HUES6 (cell line): ENCODE data around the gene ARL14EPL.
"Not testable (repeated sequence)": the region's sequence is repeated elsewhere in the genome, so short reads cannot be mapped to it uniquely, and the experiment has no call there.

ENCODE experiments used
- H3K27ac ChIP-seq: 2 replicates; pipeline ENCODE4 v1.7.0; 2013; ENCODE audit warnings: low read depth, mild to moderate bottlenecking, low read length, inconsistent platforms
- H3K27me3 ChIP-seq: 2 replicates; pipeline ENCODE4 v1.6.1; 2013; ENCODE audit warnings: low read length; ENCODE audit not compliant: control insufficient read depth, insufficient read depth
- H3K36me3 ChIP-seq: 2 replicates; pipeline ENCODE4 v1.6.1; 2013; ENCODE audit warnings: low read length; ENCODE audit not compliant: control insufficient read depth, insufficient read depth
- H3K4me1 ChIP-seq: 2 replicates; pipeline ENCODE4 v1.6.1; 2013; ENCODE audit warnings: low read length; ENCODE audit not compliant: control insufficient read depth, insufficient read depth
- H3K4me3 ChIP-seq: 2 replicates; pipeline ENCODE4 v1.5.1; 2013; ENCODE audit warnings: low read depth, low read length
- H3K9ac ChIP-seq: one replicate; pipeline ENCODE4 v1.6.1; 2013; ENCODE audit warnings: mild to moderate bottlenecking, low read length
- H3K9me3 ChIP-seq: 2 replicates; pipeline ENCODE4 v1.6.1; 2013; ENCODE audit warnings: low read depth, low read length; ENCODE audit not compliant: control insufficient read depth, insufficient read depth

The ARL14EPL gene

GRCh38 chr5:116084871-116085715, 52.8 kb downstream of the ARL14EPL start, which contains the start of gene COMMD10:
Gene COMMD10, plus strand, starts transcription at chr5:116085025.
- Histone ChIP-seq H3K36me3 (0 out of 2 replicates have a peak, but pooled peaks cover 3% of the 10 kb centered on the region), H3K9ac (peak within 1 kb of the TSS; percentile 61), H3K27ac (peak within 1 kb of the TSS; percentile 36; the same call in 1 of the 2 replicates), H3K4me1 (peaks cover 7% of the 10 kb centered on the region), H3K4me3 (peak within 1 kb of the TSS; percentile 64), H3K27me3 (no peaks in the 10 kb centered on the region), H3K9me3 (no peaks in the 10 kb centered on the region)

- H3K4me3 ChIP-seq = peak overlapping the region; percentile 64; the same call in 1 of the 2 replicates
- not testable (repeated sequence) for H3K9ac ChIP-seq, H3K27me3 ChIP-seq, H3K9me3 ChIP-seq, H3K36me3 ChIP-seq, H3K27ac ChIP-seq, H3K4me1 ChIP-seq
These were observed 54.0 kb downstream of the ARL14EPL start for GRCh38 chr5:116086309-116086708.

- no peaks in the 10 kb centered on the region for H3K9me3 ChIP-seq
These were observed 55.8 kb downstream of the ARL14EPL start for GRCh38 chr5:116088062-116088461.

GRCh38 chr5:116090302-116090701, 58.0 kb downstream of the ARL14EPL start:
- H3K4me1 ChIP-seq = no peaks in the 10 kb centered on the region
- H3K27me3 ChIP-seq = no peaks in the 10 kb centered on the region

More at GRCh38 chr5:116088062-116088461, 55.8 kb downstream of the ARL14EPL start:
- H3K27me3 ChIP-seq = no peaks in the 10 kb centered on the region
- H3K27ac ChIP-seq = no peak overlapping the region
- peaks cover 21% of the 10 kb centered on the region for H3K36me3 ChIP-seq
- no peak overlapping the region for H3K9ac ChIP-seq
- H3K4me1 ChIP-seq = peaks cover 7% of the 10 kb centered on the region
- no peak overlapping the region for H3K4me3 ChIP-seq

GRCh38 chr5:116091416-116091815, 59.1 kb downstream of the ARL14EPL start:
- Histone ChIP-seq H3K9me3 (no peaks in the 10 kb centered on the region), H3K27ac (no peak overlapping the region), H3K4me3 (no peak overlapping the region), H3K4me1 (no peaks in the 10 kb centered on the region), H3K9ac (no peak overlapping the region), H3K36me3 (peaks cover 45% of the 10 kb centered on the region), H3K27me3 (no peaks in the 10 kb centered on the region)

More at GRCh38 chr5:116090302-116090701, 58.0 kb downstream of the ARL14EPL start:
- no peak overlapping the region for H3K4me3 ChIP-seq
- H3K36me3 ChIP-seq = peaks cover 44% of the 10 kb centered on the region
- no peak overlapping the region for H3K27ac ChIP-seq
- H3K9ac ChIP-seq = no peak overlapping the region
- H3K9me3 ChIP-seq = no peaks in the 10 kb centered on the region

GRCh38 chr5:116097301-116097700, 65.0 kb downstream of the ARL14EPL start:
- Histone ChIP-seq H3K4me3 (no peak overlapping the region), H3K9ac (no peak overlapping the region), H3K9me3 (no peaks in the 10 kb centered on the region), H3K4me1 (no peaks in the 10 kb centered on the region), H3K27me3 (no peaks in the 10 kb centered on the region), H3K27ac (no peak overlapping the region), H3K36me3 (peaks cover 40% of the 10 kb centered on the region)

GRCh38 chr5:116098998-116099397, 66.7 kb downstream of the ARL14EPL start:
- Histone ChIP-seq H3K9me3 (no peaks in the 10 kb centered on the region), H3K4me3 (no peak overlapping the region), H3K27ac (no peak overlapping the region), H3K9ac (no peak overlapping the region), H3K36me3 (peaks cover 23% of the 10 kb centered on the region), H3K27me3 (no peaks in the 10 kb centered on the region), H3K4me1 (no peaks in the 10 kb centered on the region)

GRCh38 chr5:116104941-116105340, 72.7 kb downstream of the ARL14EPL start:
- not testable (repeated sequence) for H3K4me1 ChIP-seq, H3K27ac ChIP-seq, H3K9me3 ChIP-seq, H3K9ac ChIP-seq, H3K27me3 ChIP-seq, H3K4me3 ChIP-seq, H3K36me3 ChIP-seq
